ENCODE measurements around the gene KRTAP12-1.

DNA sequence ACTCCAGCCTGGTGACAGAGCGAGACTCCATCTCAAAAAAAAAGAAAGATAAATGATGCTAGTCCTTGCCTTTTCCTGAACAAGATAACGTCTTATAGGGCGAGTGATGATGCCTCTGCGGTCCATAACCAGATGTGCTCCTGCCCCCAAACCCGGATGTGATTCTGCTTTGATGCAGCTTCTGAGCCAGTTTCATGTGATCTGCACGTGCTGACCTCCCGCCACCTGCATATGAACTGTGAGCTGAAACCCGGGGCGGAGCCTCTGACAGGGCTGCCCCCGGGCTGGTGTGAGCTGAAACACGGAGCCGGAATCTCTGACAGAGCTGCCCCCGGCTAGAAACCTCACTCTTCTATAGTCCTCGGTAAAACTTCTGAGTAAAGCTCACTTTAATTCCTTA, 28.8 kb downstream of the KRTAP12-1 start:
- TF ChIP-seq, protein P1, sequence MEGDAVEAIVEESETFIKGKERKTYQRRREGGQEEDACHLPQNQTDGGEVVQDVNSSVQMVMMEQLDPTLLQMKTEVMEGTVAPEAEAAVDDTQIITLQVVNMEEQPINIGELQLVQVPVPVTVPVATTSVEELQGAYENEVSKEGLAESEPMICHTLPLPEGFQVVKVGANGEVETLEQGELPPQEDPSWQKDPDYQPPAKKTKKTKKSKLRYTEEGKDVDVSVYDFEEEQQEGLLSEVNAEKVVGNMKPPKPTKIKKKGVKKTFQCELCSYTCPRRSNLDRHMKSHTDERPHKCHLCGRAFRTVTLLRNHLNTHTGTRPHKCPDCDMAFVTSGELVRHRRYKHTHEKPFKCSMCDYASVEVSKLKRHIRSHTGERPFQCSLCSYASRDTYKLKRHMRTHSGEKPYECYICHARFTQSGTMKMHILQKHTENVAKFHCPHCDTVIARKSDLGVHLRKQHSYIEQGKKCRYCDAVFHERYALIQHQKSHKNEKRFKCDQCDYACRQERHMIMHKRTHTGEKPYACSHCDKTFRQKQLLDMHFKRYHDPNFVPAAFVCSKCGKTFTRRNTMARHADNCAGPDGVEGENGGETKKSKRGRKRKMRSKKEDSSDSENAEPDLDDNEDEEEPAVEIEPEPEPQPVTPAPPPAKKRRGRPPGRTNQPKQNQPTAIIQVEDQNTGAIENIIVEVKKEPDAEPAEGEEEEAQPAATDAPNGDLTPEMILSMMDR (IDR thresholded peaks at IDR 0.05) = no peak
- TF ChIP-seq EP300 (IDR thresholded peaks at IDR 0.05) = no peak

Data from tibial nerve (tissue), 4 donors.